Loucy (cell line): ENCODE data around the gene ATRAID.
A peak's percentile ranks its signal among the peaks of the same experiment; 100 is the strongest.

Experiments
- H2AFZ ChIP-seq: fragments of 200-600 bp; sonication (generic); 2 replicates; pipeline ENCODE4 v1.6.0; 2016; ENCODE audit warnings: antibody characterized with exemption, mild to moderate bottlenecking, low read length, moderate library complexity
- H3F3A ChIP-seq: fragments of 200-600 bp; 2 replicates; pipeline ENCODE4 v1.6.0; 2016; ENCODE audit warnings: antibody characterized with exemption, low read depth, mild to moderate bottlenecking
- H3K27me3 ChIP-seq: fragments of 200-600 bp; sonication (generic); 2 replicates; pipeline ENCODE4 v1.6.1; 2014; ENCODE audit warnings: low read length, mild to moderate bottlenecking; ENCODE audit not compliant: insufficient read depth, poor library complexity, severe bottlenecking
- H3K36me3 ChIP-seq: fragments of 200-600 bp; sonication (generic); 2 replicates; pipeline ENCODE4 v1.6.1; 2016; ENCODE audit warnings: low read length; ENCODE audit not compliant: insufficient read depth
- H3K4me1 ChIP-seq: fragments of 200-600 bp; sonication (generic); 2 replicates; pipeline ENCODE4 v1.5.1; 2014; ENCODE audit warnings: low read length, mild to moderate bottlenecking; ENCODE audit not compliant: insufficient read depth, poor library complexity, severe bottlenecking
- H3K4me2 ChIP-seq: fragments of 200-600 bp; sonication (generic); 2 replicates; pipeline ENCODE4 v1.6.0; 2014; ENCODE audit warnings: antibody characterized with exemption, low read length, low read depth, mild to moderate bottlenecking; ENCODE audit not compliant: poor library complexity, severe bottlenecking
- H3K4me3 ChIP-seq: fragments of 200-600 bp; sonication (generic); 2 replicates; pipeline ENCODE4 v1.5.1; 2014; ENCODE audit warnings: low read length, mild to moderate bottlenecking, mixed read lengths; ENCODE audit not compliant: poor library complexity, severe bottlenecking
- H3K79me2 ChIP-seq: fragments of 200-600 bp; sonication (generic); 2 replicates; pipeline ENCODE4 v1.6.1; 2014; ENCODE audit warnings: low read length; ENCODE audit not compliant: insufficient read depth
- H3K9ac ChIP-seq: fragments of 200-600 bp; sonication (generic); 2 replicates; pipeline ENCODE4 v1.6.0; 2014; ENCODE audit warnings: mild to moderate bottlenecking, low read depth, low read length, moderate library complexity; ENCODE audit not compliant: poor library complexity, severe bottlenecking
- H3K9me2 ChIP-seq: fragments of 200-600 bp; sonication (generic); replicated peaks from 2 replicates; pipeline ENCODE4 v1.6.1; 2016; ENCODE audit warnings: low read depth, low read length, mixed read lengths
- H3K9me3 ChIP-seq: fragments of 200-600 bp; sonication (generic); 2 replicates; pipeline ENCODE4 v1.6.1; 2014; ENCODE audit warnings: mild to moderate bottlenecking, antibody characterized with exemption, low read length, low read depth; ENCODE audit not compliant: insufficient read depth
- H4K20me1 ChIP-seq: fragments of 200-600 bp; sonication (generic); 2 replicates; pipeline ENCODE4 v1.6.0; 2014; ENCODE audit warnings: antibody characterized with exemption, low read length, mild to moderate bottlenecking; ENCODE audit not compliant: insufficient read depth, poor library complexity, severe bottlenecking
- CTCF ChIP-seq: fragments of 200-600 bp; sonication (generic); conservative IDR thresholded peaks from 2 replicates; pipeline ENCODE4 v1.5.1; 2014; ENCODE audit warnings: mild to moderate bottlenecking, antibody characterized with exemption, low read length
- EZH2phosphoT487 ChIP-seq: fragments of 200-600 bp; IDR thresholded peaks from 2 replicates; pipeline ENCODE4 v1.6.1; 2018; ENCODE audit warnings: antibody characterized with exemption, mild to moderate bottlenecking, moderate library complexity, borderline replicate concordance

Gene ATRAID

GRCh38 chr2:27211943-27212625, at the start of gene ATRAID, which contains the start of gene SLC5A6:
ATRAID (plus strand) TSS chr2:27212041; CDS start chr2:27212369, 328 bp downstream.
SLC5A6 (minus strand) TSS chr2:27212268; CDS start chr2:27207650, 4,618 bp downstream.
- H3K36me3 ChIP-seq: no peaks in the 10 kb centered on the region
- peak within 1 kb of the TSS; percentile 90 for H3K4me2 ChIP-seq
- peak within 1 kb of the TSS; percentile 88 for H3K4me3 ChIP-seq
- H3K9me2 ChIP-seq: no peaks in the 10 kb centered on the region
- no peaks in the 10 kb centered on the region for H3F3A ChIP-seq
- peaks cover 48% of the 10 kb centered on the region for H3K79me2 ChIP-seq
- peak within 1 kb of the TSS; percentile 90 for H2AFZ ChIP-seq
- H3K9ac ChIP-seq: peak within 1 kb of the TSS; percentile 95
- TF ChIP-seq CTCF: no peak
- TF ChIP-seq EZH2phosphoT487: no peak
- H3K4me1 ChIP-seq: peaks cover 34% of the 10 kb centered on the region
- no peaks in the 10 kb centered on the region for H3K9me3 ChIP-seq
- no peaks in the 10 kb centered on the region for H3K27me3 ChIP-seq
- H4K20me1 ChIP-seq: no peaks in the 10 kb centered on the region

GRCh38 chr2:27162151-27163121, 49.4 kb upstream of the ATRAID start:
- Histone ChIP-seq H3K4me1 (no peaks in the 10 kb centered on the region), H2AFZ (no peak overlapping the region)

GRCh38 chr2:27164960-27165763, 46.7 kb upstream of the ATRAID start:
- H3K4me3 ChIP-seq: no peak overlapping the region

More at GRCh38 chr2:27162151-27163121, 49.4 kb upstream of the ATRAID start:
- Histone ChIP-seq H3K9me2 (no peaks in the 10 kb centered on the region), H4K20me1 (no peaks in the 10 kb centered on the region), H3F3A (no peaks in the 10 kb centered on the region), H3K36me3 (no peaks in the 10 kb centered on the region), H3K9me3 (no peaks in the 10 kb centered on the region), H3K9ac (no peak overlapping the region), H3K4me3 (no peak overlapping the region), H3K79me2 (no peaks in the 10 kb centered on the region), H3K4me2 (no peak overlapping the region), H3K27me3 (no peaks in the 10 kb centered on the region)
- no peak for TF ChIP-seq EZH2phosphoT487

More at GRCh38 chr2:27164960-27165763, 46.7 kb upstream of the ATRAID start:
- Histone ChIP-seq H3K4me2 (no peak overlapping the region), H3K9me2 (no peaks in the 10 kb centered on the region), H3K79me2 (no peaks in the 10 kb centered on the region), H3K36me3 (no peaks in the 10 kb centered on the region), H3K9ac (no peak overlapping the region), H4K20me1 (no peaks in the 10 kb centered on the region), H3K27me3 (no peaks in the 10 kb centered on the region), H3F3A (no peaks in the 10 kb centered on the region), H3K4me1 (no peaks in the 10 kb centered on the region), H2AFZ (0 out of 2 replicates have a peak overlapping the region, but pooled peaks have one; percentile 41), H3K9me3 (no peaks in the 10 kb centered on the region)
- TF ChIP-seq EZH2phosphoT487 (no peak), CTCF (no peak)
